Measurements from ENCODE around the gene SEMA4C. TPM values are rescaled to one million over a fixed set of nuclear protein-coding genes. Genes with fewer than 3 reads are reported as not detected.
A peak's percentile ranks its signal among the peaks of the same experiment; 100 is the strongest.

Gene SEMA4C
- total RNA-seq, 4 donors from 2014 or later, result 3.6 to 23.9 (median 17.4) TPM

DNA sequence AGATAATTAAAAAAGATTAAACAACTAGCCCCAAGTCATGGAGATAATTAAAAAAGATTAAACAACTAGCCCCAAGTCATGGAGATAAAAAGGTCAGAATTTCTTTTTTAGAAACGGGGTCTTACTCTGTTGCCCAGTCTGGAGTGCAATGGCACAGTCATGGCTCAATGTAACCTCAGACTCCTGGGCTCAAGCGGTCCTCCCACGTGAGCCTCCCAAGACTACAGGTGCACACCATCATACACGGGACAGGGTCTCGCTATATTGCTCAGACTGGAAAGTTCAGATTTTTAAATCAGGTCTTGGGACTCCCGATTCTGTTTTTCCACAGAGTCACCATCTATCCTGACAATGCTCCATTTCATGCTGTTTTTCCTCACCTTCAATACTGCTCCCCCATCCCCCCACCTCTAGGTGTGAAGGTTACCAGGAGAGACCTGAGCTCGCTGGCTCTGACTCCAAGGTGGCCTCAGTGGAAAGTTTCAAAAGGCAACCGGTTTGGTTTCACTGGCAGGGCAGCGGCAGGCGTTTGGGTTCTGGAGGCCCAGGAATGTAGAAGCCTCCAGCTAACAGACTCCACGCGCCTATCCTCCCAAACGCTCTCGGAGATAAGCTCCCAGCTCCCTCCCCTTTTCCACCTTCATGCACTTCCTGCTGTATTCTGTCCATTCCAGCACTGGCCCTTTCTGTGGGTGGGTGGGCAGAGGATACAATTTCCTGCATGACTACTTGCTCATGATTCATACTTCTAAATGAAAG, 2.9 kb upstream of the SEMA4C start:
- intact Hi-C loops (cut with DNase I; ENCODE audit: low total_unique reads) (no loop called here), in situ Hi-C loops (cut with MboI; ENCODE audit: low pct_ligation_motif_present in 1 of 4, low pct_unique_long_range_greater_than_20kb in 1 of 4, low sequenced_read_pairs in 3 of 4) (no loop called here)
- no peaks in the 10 kb centered on the region for H3K9me3 ChIP-seq
- peak overlapping the region in 2 of 4 donors; percentile 25 to 54 for H3K27ac ChIP-seq
- peaks cover 10 to 26% (median 19%) of the 10 kb centered on the region in 4 donors for H3K4me1 ChIP-seq
- no peak overlapping the region for H3K4me3 ChIP-seq
- TF ChIP-seq, protein P1, sequence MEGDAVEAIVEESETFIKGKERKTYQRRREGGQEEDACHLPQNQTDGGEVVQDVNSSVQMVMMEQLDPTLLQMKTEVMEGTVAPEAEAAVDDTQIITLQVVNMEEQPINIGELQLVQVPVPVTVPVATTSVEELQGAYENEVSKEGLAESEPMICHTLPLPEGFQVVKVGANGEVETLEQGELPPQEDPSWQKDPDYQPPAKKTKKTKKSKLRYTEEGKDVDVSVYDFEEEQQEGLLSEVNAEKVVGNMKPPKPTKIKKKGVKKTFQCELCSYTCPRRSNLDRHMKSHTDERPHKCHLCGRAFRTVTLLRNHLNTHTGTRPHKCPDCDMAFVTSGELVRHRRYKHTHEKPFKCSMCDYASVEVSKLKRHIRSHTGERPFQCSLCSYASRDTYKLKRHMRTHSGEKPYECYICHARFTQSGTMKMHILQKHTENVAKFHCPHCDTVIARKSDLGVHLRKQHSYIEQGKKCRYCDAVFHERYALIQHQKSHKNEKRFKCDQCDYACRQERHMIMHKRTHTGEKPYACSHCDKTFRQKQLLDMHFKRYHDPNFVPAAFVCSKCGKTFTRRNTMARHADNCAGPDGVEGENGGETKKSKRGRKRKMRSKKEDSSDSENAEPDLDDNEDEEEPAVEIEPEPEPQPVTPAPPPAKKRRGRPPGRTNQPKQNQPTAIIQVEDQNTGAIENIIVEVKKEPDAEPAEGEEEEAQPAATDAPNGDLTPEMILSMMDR (IDR thresholded peaks at IDR 0.05), result no peak
- TF ChIP-seq POLR2A (IDR thresholded peaks at IDR 0.05) (no peak), POLR2AphosphoS5 (IDR thresholded peaks at IDR 0.05) (no peak), EP300 (IDR thresholded peaks at IDR 0.05; ENCODE audit: low read depth) (no peak)
- no peaks in the 10 kb centered on the region for H3K36me3 ChIP-seq
- DNase-seq, result no peak
- WGBS, 2 donors (ENCODE audit: low coverage in 1 of 2), result 60 to 77% methylated on average over 1 to 14 of the region's 14 CpGs
- H3K27me3 ChIP-seq, result no peaks in the 10 kb centered on the region

DNA sequence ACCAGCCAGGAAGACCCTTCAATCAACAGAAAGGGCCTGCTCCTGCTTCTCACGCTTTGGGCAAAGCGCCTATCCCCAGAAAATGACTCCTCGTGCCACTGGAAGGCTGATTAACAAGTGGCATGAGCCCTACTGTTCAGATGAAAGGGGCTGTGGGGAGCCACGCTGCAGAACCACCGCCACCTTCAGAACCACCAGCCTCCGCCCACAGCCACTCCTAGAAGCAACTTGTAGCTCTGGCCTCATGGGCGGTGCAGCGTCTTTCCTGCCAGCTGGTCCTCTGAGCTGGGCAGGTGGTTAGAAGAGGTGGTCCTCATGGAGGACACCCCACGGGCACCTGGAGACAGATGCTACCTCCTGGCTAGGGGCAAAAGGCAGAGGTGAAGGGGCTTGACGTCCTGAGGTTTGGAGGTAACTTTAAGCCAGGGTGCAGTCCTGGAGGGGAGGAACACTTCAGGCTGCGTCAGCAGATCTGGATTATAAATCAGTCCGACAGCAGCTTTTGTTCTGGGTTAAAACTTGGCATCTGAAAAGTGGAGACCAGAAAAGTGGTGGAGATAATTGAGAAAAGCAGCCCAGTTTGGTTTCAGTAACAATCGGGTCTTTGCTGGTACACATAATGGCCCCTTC, 861 bp upstream of the SEMA4C start:
- H3K4me1 ChIP-seq, result peaks cover 24 to 47% (median 38%) of the 10 kb centered on the region in 4 donors
- in situ Hi-C loops (cut with MboI; ENCODE audit: low pct_ligation_motif_present in 1 of 4, low pct_unique_long_range_greater_than_20kb in 1 of 4, low sequenced_read_pairs in 3 of 4), result no loop called here
- peak; percentile 73 for DNase-seq

DNA sequence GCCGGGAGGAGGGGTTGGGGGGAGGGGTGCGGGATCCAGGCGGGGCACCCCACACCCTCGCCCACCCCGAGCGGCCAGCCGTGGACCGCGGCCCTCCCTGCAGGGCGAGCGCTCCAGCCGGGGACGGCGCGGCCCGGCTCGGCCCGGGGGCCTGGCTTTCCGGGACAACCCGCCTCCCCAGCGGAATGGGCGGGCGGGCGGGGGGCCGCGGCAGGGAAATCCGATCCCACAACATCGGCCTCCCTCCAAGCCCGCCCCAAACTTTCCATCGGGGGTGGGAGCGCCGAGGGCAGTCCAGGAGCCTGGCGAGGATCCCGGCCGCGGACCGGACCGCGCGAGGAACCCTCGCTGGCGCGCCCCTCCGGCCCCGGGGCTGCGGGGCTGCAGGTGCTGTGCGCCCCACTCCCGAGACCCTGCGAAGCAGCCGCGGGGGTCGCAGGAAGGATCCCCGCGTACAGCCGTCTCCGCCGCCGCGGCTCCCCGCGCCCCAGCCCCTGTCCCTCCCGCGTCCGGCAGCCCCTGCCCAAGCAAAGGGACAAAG, 529 bp downstream of the SEMA4C start:
- intact Hi-C loops (cut with DNase I; ENCODE audit: low total_unique reads), result loop anchor here (1.0 kb wide), 1 partner anchor 38 kb away; no protein-coding TSS in a partner anchor
- WGBS, 2 donors (ENCODE audit: low coverage in 1 of 2), result 0% methylated on average over 17 of the region's 64 CpGs; no CpG with 5 or more reads in 1 of the 2 donors
- in situ Hi-C loops (cut with MboI; ENCODE audit: low pct_ligation_motif_present in 1 of 4, low pct_unique_long_range_greater_than_20kb in 1 of 4, low sequenced_read_pairs in 3 of 4), result no loop called here

More for the DNA sequence above, 861 bp upstream of the SEMA4C start:
- Histone ChIP-seq H3K4me3 (peak overlapping the region; percentile 73 to 79 (median 77)), H3K9me3 (no peaks in the 10 kb centered on the region), H3K27ac (peak overlapping the region; percentile 94 to 100 (median 96)), H3K36me3 (no peaks in the 10 kb centered on the region), H3K27me3 (no peaks in the 10 kb centered on the region)
- intact Hi-C loops (cut with DNase I; ENCODE audit: low total_unique reads), result no loop called here
- TF ChIP-seq, protein P1 (IDR thresholded peaks at IDR 0.05), result no peak
- no peak for TF ChIP-seq EP300 (IDR thresholded peaks at IDR 0.05; ENCODE audit: low read depth)
- TF ChIP-seq POLR2A (IDR thresholded peaks at IDR 0.05), result peak; percentile 21
- TF ChIP-seq POLR2AphosphoS5 (IDR thresholded peaks at IDR 0.05), result peak in 1 of 3 donors; percentile 37
- 7% methylated on average over 11 of the region's 13 CpGs; no CpG with 5 or more reads in 1 of the 2 donors for WGBS, 2 donors (ENCODE audit: low coverage in 1 of 2)

More for the DNA sequence above, 529 bp downstream of the SEMA4C start:
- Histone ChIP-seq H3K27me3 (no peaks in the 10 kb centered on the region), H3K4me1 (peaks cover 24 to 49% (median 41%) of the 10 kb centered on the region in 4 donors), H3K9me3 (no peaks in the 10 kb centered on the region), H3K36me3 (peaks cover 0 to 11% (median 4%) of the 10 kb centered on the region in 4 donors), H3K4me3 (peak overlapping the region; percentile 73 to 79 (median 77)), H3K27ac (peak overlapping the region; percentile 94 to 100 (median 96))
- TF ChIP-seq POLR2AphosphoS5 (IDR thresholded peaks at IDR 0.05), result peak in 1 of 3 donors; percentile 7
- no peak for TF ChIP-seq EP300 (IDR thresholded peaks at IDR 0.05; ENCODE audit: low read depth)
- TF ChIP-seq POLR2A (IDR thresholded peaks at IDR 0.05), result no peak
- TF ChIP-seq, protein P1 (IDR thresholded peaks at IDR 0.05), result peak in 1 of 5 experiments; percentile 27
- peak; percentile 72 for DNase-seq

All from transverse colon (tissue), 4 donors.